Right lobe of liver (tissue), 6 donors: ENCODE results near the gene KLF16. TPM values are rescaled to one million over a fixed set of nuclear protein-coding genes. Genes with fewer than 3 reads are reported as not detected.
"Not testable (repeated sequence)": the region's sequence is repeated elsewhere in the genome, so short reads cannot be mapped to it uniquely, and the experiment has no call there.

Source experiments
- ATAC-seq, 4 donors: fragments of 200-7000 bp; cut with Tn5 transposase; one replicate each; pipeline ENCODE4 v1.9.1; 2020; ENCODE audit warnings: mild to moderate bottlenecking in 4 of 4, moderate library complexity in 4 of 4
- DNase-seq, 3 donors: peaks; one replicate each; pipeline ENCODE4 v3.0.0-alpha.2; 2020
- H3K27ac ChIP-seq, 3 donors: fragments of 200-600 bp; one replicate each; pipeline ENCODE4 v1.8.0; 2022
- H3K27me3 ChIP-seq, 2 donors: fragments of 200-600 bp; one replicate each; pipeline ENCODE4 v1.8.0; 2022
- H3K36me3 ChIP-seq, 4 donors: fragments of 200-600 bp; sonication (generic) in 1 of 4; one replicate each; pipeline versions ENCODE4 v1.5.1 to v1.8.0; 2017 to 2022; ENCODE audit warnings: control low read depth in 1 of 4
- H3K4me1 ChIP-seq, 4 donors: fragments of 200-600 bp; sonication (generic) in 1 of 4; one replicate each; pipeline versions ENCODE4 v1.5.1 to v1.8.0; 2017 to 2022; ENCODE audit warnings: control low read depth in 1 of 4
- H3K4me3 ChIP-seq, 3 donors: fragments of 200-600 bp; one replicate each; pipeline ENCODE4 v1.8.0; 2022
- H3K9me3 ChIP-seq, 4 donors: fragments of 200-600 bp; sonication (generic) in 1 of 4; one replicate each; pipeline versions ENCODE4 v1.5.1 to v1.8.0; 2017 to 2022; ENCODE audit warnings: control low read depth in 1 of 4
- POLR2A ChIP-seq: fragments of 450-650 bp; IDR thresholded peaks from one replicate; pipeline ENCODE4 v1.6.1; 2017; ENCODE audit warnings: antibody characterized with exemption, mild to moderate bottlenecking
- WGBS: methylation state at CpG from one replicate; pipeline ENCODE4 v1.1.6; 2018; ENCODE audit warnings: low coverage, low lambda C conversion rate; ENCODE audit not compliant: insufficient coverage; ENCODE audit errors: missing lambda C conversion rate; 5-methylcytosine and 5-hydroxymethylcytosine counted together
- intact Hi-C, 2 donors: fragments of 100-400 bp; cut with DNase I; formaldehyde crosslinking; loops; one replicate each; pipeline versions ENCODE4 v1.11.2 to v1.14.1; 2022
- total RNA-seq, 6 experiments: library from RNA; depleted of rRNA in 2 of 6; stranded (reverse); fragments of >200 nt in 2 of 6; fragmentation: NEBNext Ultra II Directional in 3 of 6; extraction: Animal tissue kit (Norgen Biotek cat#: 25700) in 3 of 6; gene quantifications; one replicate each; pipeline versions ENCODE4 v1.1.0 to v1.2.4, GENCODE V29; 2016 to 2023
- TF ChIP-seq, protein P1 (sequence below), 4 donors: fragments of 200-600 bp in 3 of 4; fragments of 450-650 bp in 1 of 4; IDR thresholded peaks; one replicate each; pipeline versions ENCODE4 v1.5.1 to v1.8.0; 2016 to 2022; ENCODE audit warnings: antibody characterized with exemption in 4 of 4, mild to moderate bottlenecking in 2 of 4
- donor health status: DM: no; HTN: yes; CAD: no.
- donor health status: DM: no; HTN: no; CAD: no.
- donor health status: DM: no; HTN: no; CAD: no.
- donor health status: DM: no; HTN: yes; CAD: no.
- donor health status: DM: no; HTN: yes; CAD: no.

KLF16 gene
- total RNA-seq, 6 experiments from 2014 or later: 9.9 to 23.6 (median 10.8) TPM

DNA sequence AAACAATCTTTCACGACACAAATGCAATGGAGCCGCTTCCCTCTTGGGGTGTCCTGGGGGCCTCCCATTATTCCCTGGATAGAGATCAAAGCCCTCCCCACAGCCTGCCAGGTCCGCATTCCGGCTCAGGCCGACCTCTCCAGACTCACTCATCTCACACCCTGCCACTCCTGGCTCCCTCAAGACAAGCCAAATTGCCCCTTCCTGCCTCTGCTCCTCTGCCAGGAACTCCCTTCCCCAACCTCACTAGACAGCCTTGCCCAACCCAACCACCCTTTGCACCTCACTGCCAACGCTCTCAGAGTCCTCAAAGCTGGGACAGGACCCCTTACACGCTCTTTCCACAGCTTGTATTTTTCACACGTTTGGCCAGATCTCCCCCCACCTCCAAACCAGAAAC is 20.4 kb upstream of the KLF16 start:
- Histone ChIP-seq H3K9me3 (no peaks in the 10 kb centered on the region), H3K4me3 (peak overlapping the region; percentile 63 to 89 (median 80)), H3K27me3 (no peaks in the 10 kb centered on the region), H3K4me1 (peaks cover 0 to 9% (median 2%) of the 10 kb centered on the region in 4 donors), H3K27ac (peak overlapping the region in 2 of 3 donors; percentile 33 to 86), H3K36me3 (no peaks in the 10 kb centered on the region)
- TF ChIP-seq, protein P1, sequence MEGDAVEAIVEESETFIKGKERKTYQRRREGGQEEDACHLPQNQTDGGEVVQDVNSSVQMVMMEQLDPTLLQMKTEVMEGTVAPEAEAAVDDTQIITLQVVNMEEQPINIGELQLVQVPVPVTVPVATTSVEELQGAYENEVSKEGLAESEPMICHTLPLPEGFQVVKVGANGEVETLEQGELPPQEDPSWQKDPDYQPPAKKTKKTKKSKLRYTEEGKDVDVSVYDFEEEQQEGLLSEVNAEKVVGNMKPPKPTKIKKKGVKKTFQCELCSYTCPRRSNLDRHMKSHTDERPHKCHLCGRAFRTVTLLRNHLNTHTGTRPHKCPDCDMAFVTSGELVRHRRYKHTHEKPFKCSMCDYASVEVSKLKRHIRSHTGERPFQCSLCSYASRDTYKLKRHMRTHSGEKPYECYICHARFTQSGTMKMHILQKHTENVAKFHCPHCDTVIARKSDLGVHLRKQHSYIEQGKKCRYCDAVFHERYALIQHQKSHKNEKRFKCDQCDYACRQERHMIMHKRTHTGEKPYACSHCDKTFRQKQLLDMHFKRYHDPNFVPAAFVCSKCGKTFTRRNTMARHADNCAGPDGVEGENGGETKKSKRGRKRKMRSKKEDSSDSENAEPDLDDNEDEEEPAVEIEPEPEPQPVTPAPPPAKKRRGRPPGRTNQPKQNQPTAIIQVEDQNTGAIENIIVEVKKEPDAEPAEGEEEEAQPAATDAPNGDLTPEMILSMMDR (IDR thresholded peaks at IDR 0.05): no peak
- TF ChIP-seq POLR2A: no peak
- 37% methylated on average over 5 of the region's 8 CpGs for WGBS
- intact Hi-C loops: no loop called here
- DNase-seq (no peak), ATAC-seq (no peak)

DNA sequence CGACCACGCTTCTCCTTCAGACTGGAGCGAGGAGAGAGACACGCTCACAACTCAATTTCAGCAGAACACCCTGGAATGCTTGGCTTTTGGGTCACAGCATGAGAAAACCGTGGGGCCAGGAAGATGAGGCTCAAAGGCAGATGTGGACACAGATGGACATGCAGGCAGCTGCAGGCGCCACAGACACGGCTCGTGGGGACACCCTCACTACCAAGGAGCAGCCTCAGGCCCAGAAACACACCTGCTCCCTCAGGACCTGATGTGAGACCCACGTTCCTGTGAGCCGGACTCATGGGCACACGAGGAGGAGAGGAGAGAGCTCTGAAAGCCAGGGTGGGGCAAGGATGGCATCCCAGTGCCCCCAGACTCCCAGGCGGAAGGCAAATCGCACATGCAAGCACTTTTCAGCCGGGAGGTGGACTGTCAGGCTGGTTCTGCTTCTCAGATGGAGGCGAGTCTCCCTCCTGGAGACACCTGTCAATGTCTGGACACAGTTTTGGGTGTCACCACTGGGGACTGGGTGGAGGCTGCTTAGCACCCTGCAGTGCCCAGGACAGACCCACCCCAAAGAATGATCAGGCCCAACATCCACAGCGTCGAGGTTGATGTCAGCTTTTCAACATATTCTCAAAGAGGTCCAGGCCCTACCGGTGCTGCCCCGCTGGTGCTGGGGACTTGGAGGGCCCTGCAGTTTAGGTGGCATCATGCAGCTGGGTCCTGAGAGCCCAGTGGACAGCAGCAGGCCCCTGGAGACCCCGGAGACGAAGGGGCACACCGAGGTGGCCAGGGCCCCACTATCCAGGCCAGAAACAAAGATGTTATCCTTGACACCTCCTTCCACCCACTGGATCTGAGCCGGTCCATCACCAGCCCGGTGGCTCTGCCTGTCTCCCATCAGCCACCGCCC is 19.7 kb upstream of the KLF16 start:
- DNase-seq: no peak
- H3K27ac ChIP-seq: peak overlapping the region in 2 of 3 donors; percentile 33 to 86
- TF ChIP-seq POLR2A: no peak
- TF ChIP-seq, protein P1 (IDR thresholded peaks at IDR 0.05): no peak

DNA sequence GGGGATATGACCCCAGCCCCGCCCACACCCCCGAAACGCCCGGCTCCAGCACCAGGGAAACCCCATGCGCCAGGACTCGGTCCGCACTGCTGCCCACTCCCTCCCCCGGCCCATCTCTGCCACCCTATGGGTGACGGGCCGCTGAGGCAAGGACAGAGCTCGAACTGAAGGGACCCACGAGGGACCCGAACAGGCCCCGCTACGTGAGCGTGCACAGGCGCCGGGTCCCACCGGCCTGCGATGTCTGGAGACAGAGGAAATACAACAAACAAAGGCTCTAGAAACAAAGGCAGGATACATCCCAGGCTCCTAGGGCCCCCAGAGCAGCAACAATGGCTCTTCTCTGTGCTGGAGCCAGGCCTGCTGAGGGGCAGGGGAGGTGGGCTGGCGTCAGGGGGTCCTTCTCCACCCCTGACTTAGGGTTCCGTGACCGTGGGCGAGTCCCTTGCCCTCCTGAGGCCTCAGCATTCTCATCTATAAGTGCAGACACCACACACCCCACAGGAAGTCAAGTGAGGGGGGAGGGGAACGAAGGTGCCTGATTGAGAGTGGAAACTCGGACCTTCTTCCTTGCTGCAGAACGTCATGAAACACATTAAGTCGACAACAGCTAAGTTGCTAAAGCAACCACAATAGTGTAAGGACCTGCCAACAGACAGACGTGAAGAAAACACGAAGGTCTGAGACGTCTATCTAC is 18.9 kb upstream of the KLF16 start:
- TF ChIP-seq POLR2A: no peak
- TF ChIP-seq, protein P1 (IDR thresholded peaks at IDR 0.05): no peak
- peak in 1 of 3 donors; percentile 34 for DNase-seq
- peak overlapping the region in 1 of 3 donors; percentile 12 for H3K4me3 ChIP-seq
- H3K27ac ChIP-seq: peak overlapping the region in 2 of 3 donors; percentile 49 to 86
- no peaks in the 10 kb centered on the region for H3K27me3 ChIP-seq
- ATAC-seq: peak in 3 of 4 donors; percentile 2 to 11 (median 4)
- no peaks in the 10 kb centered on the region for H3K36me3 ChIP-seq
- H3K4me1 ChIP-seq: peaks cover 0 to 9% (median 2%) of the 10 kb centered on the region in 4 donors
- H3K9me3 ChIP-seq: no peaks in the 10 kb centered on the region
- WGBS: 67% methylated on average over 18 of the region's 31 CpGs
- intact Hi-C loops: no loop called here

More for the DNA sequence above, 19.7 kb upstream of the KLF16 start:
- Histone ChIP-seq H3K4me1 (peaks cover 0 to 9% (median 2%) of the 10 kb centered on the region in 4 donors), H3K4me3 (peak overlapping the region in 2 of 3 donors; percentile 63 to 80), H3K27me3 (no peaks in the 10 kb centered on the region), H3K36me3 (no peaks in the 10 kb centered on the region), H3K9me3 (no peaks in the 10 kb centered on the region)
- no peak for ATAC-seq
- intact Hi-C loops: no loop called here
- 66% methylated on average over 6 of the region's 25 CpGs for WGBS

DNA sequence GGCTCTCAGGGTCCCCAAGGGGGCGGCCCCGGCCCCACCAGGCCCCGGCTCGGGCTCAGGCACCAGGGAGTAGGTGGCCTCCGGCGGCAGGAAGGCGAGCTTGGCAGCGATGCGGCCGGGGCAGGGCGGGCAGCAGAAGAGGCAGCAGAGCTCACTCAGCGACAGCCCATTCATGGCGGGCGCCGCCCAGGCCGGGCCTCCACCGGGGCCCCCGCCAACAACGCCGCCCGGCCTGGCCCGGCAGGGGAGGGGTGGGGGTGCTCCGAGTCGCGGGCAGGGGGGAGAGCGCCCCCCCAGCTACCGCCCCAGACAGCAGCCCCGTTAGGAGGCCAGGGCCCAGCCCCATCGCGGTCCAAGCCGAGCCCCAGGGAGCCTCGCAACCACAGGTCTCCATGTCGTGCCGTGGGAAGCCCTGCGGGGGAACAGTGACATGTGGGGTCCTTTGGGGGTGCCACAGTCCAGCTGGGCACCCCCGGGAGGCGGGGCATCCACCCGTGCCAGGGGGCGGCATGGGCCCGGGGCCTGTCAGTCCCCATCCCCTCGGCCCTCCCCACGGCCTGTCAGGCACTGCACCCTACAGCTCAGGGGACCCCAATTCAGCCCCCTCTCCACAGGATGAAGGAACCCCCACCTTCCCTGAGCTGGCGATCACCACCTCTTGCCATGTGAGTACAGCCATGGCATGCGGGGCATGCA is 18.2 kb upstream of the KLF16 start:
- DNase-seq, ATAC-seq, H3K36me3 ChIP-seq, intact Hi-C loops, H3K9me3 ChIP-seq, H3K27me3 ChIP-seq, H3K4me3 ChIP-seq: not testable (repeated sequence)
- WGBS: no CpG with 5 or more reads among the region's 44 CpGs
- H3K4me1 ChIP-seq: peaks cover 0 to 11% (median 2%) of the 10 kb centered on the region in 4 donors
- peak overlapping the region in 2 of 3 donors; percentile 49 to 86 for H3K27ac ChIP-seq
